Vagina (tissue), 2 donors: ENCODE data around the gene VIPR1. TPM values are rescaled to one million over a fixed set of nuclear protein-coding genes. Genes with fewer than 3 reads are reported as not detected.

Experiments
- DNase-seq, 2 donors: peaks; one replicate each; pipeline ENCODE4 v3.0.0-alpha.2; 2017; ENCODE audit errors: extremely low spot score in 2 of 2
- H3K27ac ChIP-seq: fragments of 200-600 bp; sonication (generic); one replicate; pipeline ENCODE4 v1.5.1; 2019
- H3K27me3 ChIP-seq: fragments of 200-600 bp; sonication (generic); one replicate; pipeline ENCODE4 v1.5.1; 2019
- H3K36me3 ChIP-seq, 2 donors: fragments of 200-600 bp; sonication (generic); one replicate each; pipeline ENCODE4 v1.5.1; 2017 to 2019
- H3K4me1 ChIP-seq: fragments of 200-600 bp; sonication (generic); one replicate; pipeline ENCODE4 v1.5.1; 2019
- H3K4me3 ChIP-seq, 2 donors: fragments of 200-600 bp; sonication (generic); 1 replicate in 1 of 2; 2 replicates in 1 of 2; pipeline ENCODE4 v1.5.1; 2016 to 2019
- H3K9me3 ChIP-seq: fragments of 200-600 bp; sonication (generic); one replicate; pipeline ENCODE4 v1.5.1; 2019
- POLR2A ChIP-seq, 2 donors: fragments of 450-650 bp; IDR thresholded peaks; one replicate each; pipeline ENCODE4 v1.6.1; 2017; ENCODE audit warnings: antibody characterized with exemption in 2 of 2, mild to moderate bottlenecking in 2 of 2, moderate library complexity in 2 of 2
- POLR2AphosphoS5 ChIP-seq, 2 donors: sonication (generic); formaldehyde crosslinking; IDR thresholded peaks; one replicate each; pipeline ENCODE4 v1.9.0; 2017; ENCODE audit warnings: antibody characterized with exemption in 2 of 2, mild to moderate bottlenecking in 2 of 2, low read depth in 1 of 2; ENCODE audit not compliant: insufficient read depth in 1 of 2
- intact Hi-C: fragments of 100-400 bp; cut with DNase I; formaldehyde crosslinking; loops from one replicate; pipeline ENCODE4 v1.15.1; 2023
- total RNA-seq: library from RNA; depleted of rRNA; stranded (reverse); fragments of >200 nt; gene quantifications from one replicate; pipeline ENCODE4 v1.2.3, GENCODE V29; 2016
- TF ChIP-seq, protein P1 (sequence below), 3 experiments: fragments of 450-650 bp in 2 of 3; fragments of 200-600 bp in 1 of 3; sonication (generic) in 1 of 3; IDR thresholded peaks; one replicate each; pipeline ENCODE4 v1.5.1; 2017 to 2019; ENCODE audit warnings: antibody characterized with exemption in 3 of 3, mild to moderate bottlenecking in 2 of 3, moderate library complexity in 2 of 3

VIPR1 gene, protein sequence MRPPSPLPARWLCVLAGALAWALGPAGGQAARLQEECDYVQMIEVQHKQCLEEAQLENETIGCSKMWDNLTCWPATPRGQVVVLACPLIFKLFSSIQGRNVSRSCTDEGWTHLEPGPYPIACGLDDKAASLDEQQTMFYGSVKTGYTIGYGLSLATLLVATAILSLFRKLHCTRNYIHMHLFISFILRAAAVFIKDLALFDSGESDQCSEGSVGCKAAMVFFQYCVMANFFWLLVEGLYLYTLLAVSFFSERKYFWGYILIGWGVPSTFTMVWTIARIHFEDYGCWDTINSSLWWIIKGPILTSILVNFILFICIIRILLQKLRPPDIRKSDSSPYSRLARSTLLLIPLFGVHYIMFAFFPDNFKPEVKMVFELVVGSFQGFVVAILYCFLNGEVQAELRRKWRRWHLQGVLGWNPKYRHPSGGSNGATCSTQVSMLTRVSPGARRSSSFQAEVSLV
- total RNA-seq: 9.3 TPM

DNA sequence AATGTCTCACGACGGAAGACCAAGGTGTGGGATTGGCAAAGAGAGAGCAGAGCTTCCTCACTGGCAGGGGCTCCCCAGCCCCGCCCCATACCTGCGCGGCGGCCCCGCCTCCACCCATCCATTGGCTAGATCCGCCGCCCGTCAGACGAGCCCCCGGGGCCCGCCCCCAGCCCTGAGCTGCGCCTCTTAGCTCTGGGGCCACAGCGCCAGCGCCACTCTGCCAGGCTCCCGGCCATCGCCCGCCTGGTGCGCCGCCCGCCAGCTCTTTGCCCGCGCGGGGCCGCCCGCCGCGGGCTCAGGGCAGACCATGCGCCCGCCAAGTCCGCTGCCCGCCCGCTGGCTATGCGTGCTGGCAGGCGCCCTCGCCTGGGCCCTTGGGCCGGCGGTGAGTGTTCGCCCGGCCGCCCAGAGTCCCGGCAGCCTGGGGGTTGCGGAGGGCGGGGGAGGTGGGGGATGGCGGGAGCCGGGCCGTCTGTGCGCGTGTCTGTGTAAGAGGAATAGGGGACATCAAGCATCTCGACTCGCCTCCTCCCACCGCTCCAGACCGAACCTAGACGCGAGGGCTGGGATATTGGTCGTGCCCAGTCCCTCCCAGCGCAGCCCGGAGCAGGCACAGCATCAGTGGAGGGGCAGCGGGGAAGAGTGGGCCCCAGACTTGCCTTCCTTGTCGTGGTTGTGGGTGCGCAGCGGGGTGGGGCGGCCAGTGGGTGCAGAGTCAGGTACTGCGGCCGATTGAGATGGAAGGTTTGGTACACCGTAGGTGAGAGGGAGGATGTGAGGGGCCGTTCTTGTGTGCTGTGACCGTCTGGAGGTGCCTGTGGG lies at the start of gene VIPR1:
TSS of gene VIPR1 (plus strand) at position 215 of the 822 bp plus-strand sequence. CDS start at position 308, 93 bp downstream.
- intact Hi-C loops: no loop called here
- no peaks in the 10 kb centered on the region for H3K36me3 ChIP-seq
- TF ChIP-seq POLR2AphosphoS5 (IDR thresholded peaks at IDR 0.05; ENCODE audit: insufficient read depth in 1 of 2, low read depth in 1 of 2) (no peak), POLR2A (IDR thresholded peaks at IDR 0.05) (peak in 1 of 2 donors; percentile 29)
- H3K27ac ChIP-seq: peak within 1 kb of the TSS; percentile 31
- DNase-seq: peak; percentile 77 to 91
- no peaks in the 10 kb centered on the region for H3K27me3 ChIP-seq
- H3K4me3 ChIP-seq: peak within 1 kb of the TSS; percentile 45 to 47
- H3K9me3 ChIP-seq: no peaks in the 10 kb centered on the region
- H3K4me1 ChIP-seq: peaks cover 21% of the 10 kb centered on the region

DNA sequence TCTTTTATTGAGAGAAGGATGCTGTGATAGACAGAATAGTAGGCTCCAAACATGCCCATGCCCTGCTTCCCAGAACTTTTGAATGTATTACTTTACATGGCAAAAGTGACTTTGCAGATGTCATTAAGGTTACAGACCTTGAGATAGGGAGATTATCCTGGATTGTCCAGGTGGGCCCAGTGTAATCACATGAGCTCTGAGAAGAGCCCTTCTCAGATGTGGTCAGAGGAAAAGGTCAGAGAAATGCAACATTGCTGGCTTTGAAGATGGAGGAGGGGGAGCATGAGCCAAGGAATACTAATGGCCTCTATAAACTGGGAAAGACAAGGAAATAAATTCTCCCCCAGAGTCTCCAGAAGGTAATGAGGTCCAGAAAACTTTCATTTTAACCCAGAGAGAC lies 46.2 kb upstream of the VIPR1 start:
- H3K27ac ChIP-seq: no peak overlapping the region
- H3K27me3 ChIP-seq: no peaks in the 10 kb centered on the region
- no peaks in the 10 kb centered on the region for H3K36me3 ChIP-seq
- no peaks in the 10 kb centered on the region for H3K9me3 ChIP-seq
- no peak overlapping the region for H3K4me3 ChIP-seq
- intact Hi-C loops: no loop called here
- H3K4me1 ChIP-seq: no peaks in the 10 kb centered on the region
- TF ChIP-seq POLR2AphosphoS5 (IDR thresholded peaks at IDR 0.05; ENCODE audit: insufficient read depth in 1 of 2, low read depth in 1 of 2): no peak
- no peak for TF ChIP-seq POLR2A (IDR thresholded peaks at IDR 0.05)
- TF ChIP-seq, protein P1, sequence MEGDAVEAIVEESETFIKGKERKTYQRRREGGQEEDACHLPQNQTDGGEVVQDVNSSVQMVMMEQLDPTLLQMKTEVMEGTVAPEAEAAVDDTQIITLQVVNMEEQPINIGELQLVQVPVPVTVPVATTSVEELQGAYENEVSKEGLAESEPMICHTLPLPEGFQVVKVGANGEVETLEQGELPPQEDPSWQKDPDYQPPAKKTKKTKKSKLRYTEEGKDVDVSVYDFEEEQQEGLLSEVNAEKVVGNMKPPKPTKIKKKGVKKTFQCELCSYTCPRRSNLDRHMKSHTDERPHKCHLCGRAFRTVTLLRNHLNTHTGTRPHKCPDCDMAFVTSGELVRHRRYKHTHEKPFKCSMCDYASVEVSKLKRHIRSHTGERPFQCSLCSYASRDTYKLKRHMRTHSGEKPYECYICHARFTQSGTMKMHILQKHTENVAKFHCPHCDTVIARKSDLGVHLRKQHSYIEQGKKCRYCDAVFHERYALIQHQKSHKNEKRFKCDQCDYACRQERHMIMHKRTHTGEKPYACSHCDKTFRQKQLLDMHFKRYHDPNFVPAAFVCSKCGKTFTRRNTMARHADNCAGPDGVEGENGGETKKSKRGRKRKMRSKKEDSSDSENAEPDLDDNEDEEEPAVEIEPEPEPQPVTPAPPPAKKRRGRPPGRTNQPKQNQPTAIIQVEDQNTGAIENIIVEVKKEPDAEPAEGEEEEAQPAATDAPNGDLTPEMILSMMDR (IDR thresholded peaks at IDR 0.05): no peak
- DNase-seq: no peak

DNA sequence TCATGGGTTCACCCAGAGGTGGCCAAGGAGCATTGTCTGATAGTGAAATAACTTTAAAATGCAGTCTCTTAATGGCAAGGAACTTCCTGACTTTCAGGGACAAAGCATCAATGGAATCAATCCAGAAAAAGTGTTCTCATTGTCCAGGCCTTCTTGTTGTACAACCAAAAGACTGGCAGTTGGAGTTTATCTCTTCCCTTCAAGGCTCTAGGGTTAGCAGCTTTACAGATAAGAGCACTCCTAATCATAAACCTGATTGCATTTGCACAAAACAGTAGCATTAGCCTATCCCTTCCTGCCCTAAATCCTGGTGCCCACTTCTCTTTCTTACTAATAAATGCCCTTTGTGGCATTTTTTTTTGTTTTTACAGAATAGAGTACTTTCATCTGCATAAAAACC lies 43.3 kb upstream of the VIPR1 start:
- Histone ChIP-seq H3K27ac (no peak overlapping the region), H3K4me1 (no peaks in the 10 kb centered on the region)
- TF ChIP-seq POLR2AphosphoS5 (IDR thresholded peaks at IDR 0.05; ENCODE audit: insufficient read depth in 1 of 2, low read depth in 1 of 2) (no peak), POLR2A (IDR thresholded peaks at IDR 0.05) (no peak)
- TF ChIP-seq, protein P1 (IDR thresholded peaks at IDR 0.05): no peak

DNA sequence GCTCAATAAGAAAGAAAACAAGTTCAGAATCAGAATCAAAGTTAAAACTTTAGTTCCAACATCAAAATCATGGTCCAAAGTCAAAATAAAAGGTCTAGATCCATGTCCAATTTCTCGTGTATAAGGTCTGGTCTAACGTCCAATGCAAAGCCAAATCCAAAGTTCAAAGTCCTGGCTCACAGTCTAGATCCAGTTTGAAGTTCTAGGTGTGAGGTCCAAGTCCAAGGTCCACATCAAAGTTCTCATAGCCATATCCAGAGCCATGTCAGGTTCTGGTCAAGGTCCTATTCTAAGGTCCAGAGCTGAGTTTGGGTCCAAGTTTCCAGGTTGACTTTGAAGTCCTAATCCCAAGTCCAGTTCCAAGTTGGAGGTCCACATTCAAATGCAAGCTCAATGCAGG lies 40.7 kb upstream of the VIPR1 start:
- intact Hi-C loops: no loop called here
- Histone ChIP-seq H3K27ac (no peak overlapping the region), H3K27me3 (no peaks in the 10 kb centered on the region), H3K9me3 (no peaks in the 10 kb centered on the region), H3K36me3 (no peaks in the 10 kb centered on the region), H3K4me1 (no peaks in the 10 kb centered on the region), H3K4me3 (no peak overlapping the region)
- no peak for DNase-seq
- no peak for TF ChIP-seq POLR2A (IDR thresholded peaks at IDR 0.05)
- TF ChIP-seq POLR2AphosphoS5 (IDR thresholded peaks at IDR 0.05; ENCODE audit: insufficient read depth in 1 of 2, low read depth in 1 of 2): no peak
- TF ChIP-seq, protein P1 (IDR thresholded peaks at IDR 0.05): no peak

More for the DNA sequence above, 43.3 kb upstream of the VIPR1 start:
- no peak for DNase-seq
- Histone ChIP-seq H3K27me3 (no peaks in the 10 kb centered on the region), H3K4me3 (no peak overlapping the region), H3K9me3 (no peaks in the 10 kb centered on the region), H3K36me3 (no peaks in the 10 kb centered on the region)
- intact Hi-C loops: no loop called here

DNA sequence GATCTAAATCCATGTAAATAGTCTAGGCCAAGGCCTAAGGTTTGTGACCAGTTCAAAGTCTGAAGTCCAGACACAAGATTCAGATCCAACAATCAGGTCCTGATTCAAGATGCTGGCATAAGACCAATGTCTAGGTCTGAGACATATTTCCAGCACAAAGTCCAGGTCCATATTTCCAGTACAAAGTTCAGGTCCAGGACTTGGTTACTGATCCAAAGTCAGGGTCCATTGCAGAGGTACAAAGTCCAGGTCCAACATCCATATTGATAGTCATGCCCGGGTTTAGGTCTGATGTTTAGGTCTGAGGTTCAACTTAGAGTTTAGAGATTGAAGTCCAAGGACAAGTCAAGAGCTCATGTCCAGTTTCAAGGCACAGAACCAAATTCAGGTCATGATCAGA lies 39.4 kb upstream of the VIPR1 start:
- TF ChIP-seq POLR2A (IDR thresholded peaks at IDR 0.05) (no peak), POLR2AphosphoS5 (IDR thresholded peaks at IDR 0.05; ENCODE audit: insufficient read depth in 1 of 2, low read depth in 1 of 2) (no peak)
- TF ChIP-seq, protein P1 (IDR thresholded peaks at IDR 0.05): no peak
- Histone ChIP-seq H3K4me3 (no peak overlapping the region), H3K27me3 (no peaks in the 10 kb centered on the region), H3K4me1 (no peaks in the 10 kb centered on the region), H3K9me3 (no peaks in the 10 kb centered on the region), H3K36me3 (no peaks in the 10 kb centered on the region), H3K27ac (no peak overlapping the region)
- intact Hi-C loops: no loop called here
- no peak for DNase-seq
